Transverse colon (tissue), 4 donors: Measurements from ENCODE around the gene RAD52. TPM values are rescaled to one million over a fixed set of nuclear protein-coding genes. Genes with fewer than 3 reads are reported as not detected.
"Not testable (repeated sequence)": the region's sequence is repeated elsewhere in the genome, so short reads cannot be mapped to it uniquely, and the experiment has no call there.

Experiments
- DNase-seq: peaks from one replicate; pipeline ENCODE4 v3.0.0-alpha.2; 2019
- H3K27ac ChIP-seq, 4 donors: fragments of 200-600 bp; sonication (generic); 2 replicates each; pipeline ENCODE4 v1.5.1; 2016 to 2018; ENCODE audit warnings: inconsistent platforms in 4 of 4
- H3K27me3 ChIP-seq: fragments of 200-600 bp; sonication (generic); 2 replicates; pipeline ENCODE4 v1.5.1; 2017; ENCODE audit warnings: inconsistent platforms
- H3K36me3 ChIP-seq, 4 donors: fragments of 200-600 bp; sonication (generic); 2 replicates each; pipeline ENCODE4 v1.5.1; 2017 to 2019; ENCODE audit warnings: inconsistent platforms in 4 of 4
- H3K4me1 ChIP-seq, 4 donors: fragments of 200-600 bp; sonication (generic); 2 replicates each; pipeline ENCODE4 v1.5.1; 2017 to 2020; ENCODE audit warnings: inconsistent platforms in 4 of 4
- H3K4me3 ChIP-seq, 4 donors: fragments of 200-600 bp; sonication (generic); 1 replicate in 1 of 4; 2 replicates in 3 of 4; pipeline versions ENCODE4 v1.5.1 to v1.6.1; 2017 to 2019; ENCODE audit warnings: inconsistent platforms in 4 of 4
- H3K9me3 ChIP-seq, 2 donors: fragments of 200-600 bp; sonication (generic); 2 replicates each; pipeline ENCODE4 v1.5.1; 2017 to 2019; ENCODE audit warnings: inconsistent platforms in 2 of 2
- EP300 ChIP-seq: sonication (generic); formaldehyde crosslinking; IDR thresholded peaks from one replicate; pipeline ENCODE4 v1.6.1; 2017; ENCODE audit warnings: antibody characterized with exemption, low read depth
- POLR2A ChIP-seq: fragments of 450-650 bp; IDR thresholded peaks from one replicate; pipeline ENCODE4 v1.6.1; 2016; ENCODE audit warnings: antibody characterized with exemption, mild to moderate bottlenecking, moderate library complexity
- POLR2AphosphoS5 ChIP-seq, 3 donors: sonication (generic); formaldehyde crosslinking; IDR thresholded peaks; one replicate each; pipeline ENCODE4 v1.6.1; 2016; ENCODE audit warnings: antibody characterized with exemption in 3 of 3
- WGBS, 2 donors: methylation state at CpG; one replicate each; pipeline ENCODE4 v1.1.5; 2018; ENCODE audit warnings: low coverage in 1 of 2; 5-methylcytosine and 5-hydroxymethylcytosine counted together
- in situ Hi-C, 4 donors: fragments of 200-750 bp; cut with MboI; loops; one replicate each; pipeline versions ENCODE4 v1.15.0 to v1.15.1; 2017; ENCODE audit warnings: low sequenced_read_pairs in 3 of 4, low pct_ligation_motif_present in 1 of 4, low pct_unique_long_range_greater_than_20kb in 1 of 4
- intact Hi-C: fragments of 100-400 bp; cut with DNase I; formaldehyde crosslinking; loops from one replicate; pipeline ENCODE4 v1.15.1; 2023; ENCODE audit warnings: low total_unique reads
- total RNA-seq, 4 donors: library from RNA; depleted of rRNA; stranded (reverse); fragments of >200 nt; gene quantifications; one replicate each; pipeline ENCODE4 v1.1.0, GENCODE V29; 2016
- TF ChIP-seq, protein P1 (sequence below), 5 experiments: fragments of 200-600 bp in 3 of 5; fragments of 450-650 bp in 2 of 5; sonication (generic) in 3 of 5; IDR thresholded peaks; 1 replicate in 2 of 5; 2 replicates in 3 of 5; pipeline ENCODE4 v1.5.1; 2016 to 2017; ENCODE audit warnings: antibody characterized with exemption in 5 of 5, inconsistent platforms in 3 of 5, mild to moderate bottlenecking in 2 of 5, moderate library complexity in 1 of 5

The RAD52 gene
- total RNA-seq, 4 donors from 2014 or later: 12.7 to 84.2 (median 31.4) TPM

DNA sequence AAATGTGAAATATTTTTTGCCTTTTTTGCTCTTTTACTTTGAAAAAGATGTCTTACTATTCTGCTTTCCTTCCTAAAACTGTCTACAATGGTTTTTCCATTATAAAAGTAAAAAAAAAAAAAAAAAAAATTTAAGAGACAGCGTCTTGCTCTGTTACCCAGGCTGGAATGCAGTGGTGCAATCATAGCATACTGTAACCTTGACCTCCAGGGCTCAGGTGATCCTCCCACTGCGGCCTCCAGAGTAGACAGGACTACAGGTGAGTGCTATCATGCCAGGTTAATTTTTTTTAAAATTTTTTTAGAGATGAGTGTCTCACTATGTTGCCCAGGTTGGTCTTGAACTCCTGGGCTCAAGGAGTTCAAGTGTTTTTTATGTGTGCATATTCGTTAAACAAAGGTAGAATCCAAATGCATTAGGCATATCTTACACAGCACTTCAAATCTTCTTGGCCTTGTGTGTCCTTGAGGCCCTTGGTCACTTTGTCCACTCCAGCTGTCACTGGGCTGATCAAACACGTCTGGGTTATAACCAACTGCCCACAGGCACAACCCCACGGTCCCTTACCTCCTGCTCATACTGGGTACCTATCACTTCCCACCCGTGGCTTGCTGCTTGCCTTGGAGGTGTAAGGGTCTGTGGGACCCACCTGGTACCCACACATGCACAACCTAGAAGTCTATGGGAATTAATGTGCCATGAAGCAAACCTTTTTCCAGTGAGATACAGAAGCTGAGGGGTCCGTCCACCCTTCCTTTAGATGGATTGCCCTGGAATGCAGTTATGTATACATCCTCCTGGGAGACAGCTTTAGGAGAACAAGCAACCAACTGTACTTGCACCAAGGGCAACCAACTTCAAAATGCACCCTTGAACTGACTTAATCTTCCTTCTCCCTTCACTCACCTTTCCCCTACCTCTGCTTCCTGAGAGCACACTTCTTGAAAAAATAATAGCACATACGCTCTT lies 12.8 kb downstream of the RAD52 start:
- TF ChIP-seq POLR2A (no peak), EP300 (no peak), POLR2AphosphoS5 (IDR thresholded peaks at IDR 0.05) (no peak)
- TF ChIP-seq, protein P1, sequence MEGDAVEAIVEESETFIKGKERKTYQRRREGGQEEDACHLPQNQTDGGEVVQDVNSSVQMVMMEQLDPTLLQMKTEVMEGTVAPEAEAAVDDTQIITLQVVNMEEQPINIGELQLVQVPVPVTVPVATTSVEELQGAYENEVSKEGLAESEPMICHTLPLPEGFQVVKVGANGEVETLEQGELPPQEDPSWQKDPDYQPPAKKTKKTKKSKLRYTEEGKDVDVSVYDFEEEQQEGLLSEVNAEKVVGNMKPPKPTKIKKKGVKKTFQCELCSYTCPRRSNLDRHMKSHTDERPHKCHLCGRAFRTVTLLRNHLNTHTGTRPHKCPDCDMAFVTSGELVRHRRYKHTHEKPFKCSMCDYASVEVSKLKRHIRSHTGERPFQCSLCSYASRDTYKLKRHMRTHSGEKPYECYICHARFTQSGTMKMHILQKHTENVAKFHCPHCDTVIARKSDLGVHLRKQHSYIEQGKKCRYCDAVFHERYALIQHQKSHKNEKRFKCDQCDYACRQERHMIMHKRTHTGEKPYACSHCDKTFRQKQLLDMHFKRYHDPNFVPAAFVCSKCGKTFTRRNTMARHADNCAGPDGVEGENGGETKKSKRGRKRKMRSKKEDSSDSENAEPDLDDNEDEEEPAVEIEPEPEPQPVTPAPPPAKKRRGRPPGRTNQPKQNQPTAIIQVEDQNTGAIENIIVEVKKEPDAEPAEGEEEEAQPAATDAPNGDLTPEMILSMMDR (IDR thresholded peaks at IDR 0.05): no peak
- in situ Hi-C loops (loop anchor here in 1 of 4 donors (25.0 kb wide), 1 partner anchor 374 kb away; no protein-coding TSS in a partner anchor), intact Hi-C loops (no loop called here)
- H3K27me3 ChIP-seq: no peaks in the 10 kb centered on the region
- no peak for DNase-seq
- H3K36me3 ChIP-seq: peaks cover 0 to 3% (median 0%) of the 10 kb centered on the region in 4 donors
- H3K27ac ChIP-seq: no peak overlapping the region
- WGBS, 2 donors: 87 to 96% methylated on average over 4 to 8 of the region's 8 CpGs
- no peaks in the 10 kb centered on the region for H3K9me3 ChIP-seq
- H3K4me1 ChIP-seq: no peaks in the 10 kb centered on the region
- no peak overlapping the region for H3K4me3 ChIP-seq

DNA sequence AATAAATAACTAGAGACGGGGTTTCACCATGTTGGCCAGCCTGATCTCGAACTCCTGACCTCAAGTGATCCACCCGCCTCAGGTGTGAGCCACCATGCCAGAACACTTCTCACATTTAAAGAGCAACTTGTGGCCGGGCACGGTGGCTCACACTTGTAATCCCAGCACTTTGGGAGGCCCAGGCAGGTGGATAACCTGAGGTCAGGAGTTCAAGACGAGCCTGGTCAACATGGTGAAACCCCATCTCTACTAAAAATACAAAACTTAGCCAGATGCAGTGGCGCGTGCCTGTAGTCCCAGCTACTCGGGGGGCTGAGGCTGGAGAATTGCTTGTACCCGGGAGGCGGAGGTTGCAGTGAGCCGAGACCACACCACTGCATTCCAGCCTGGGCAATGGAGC lies 13.6 kb downstream of the RAD52 start:
- 95 to 97% methylated on average over 10 to 12 of the region's 12 CpGs for WGBS, 2 donors
- DNase-seq, H3K4me3 ChIP-seq, intact Hi-C loops, H3K27me3 ChIP-seq, H3K4me1 ChIP-seq, H3K27ac ChIP-seq, H3K9me3 ChIP-seq: not testable (repeated sequence)
- peaks cover 0 to 11% (median 2%) of the 10 kb centered on the region in 4 donors for H3K36me3 ChIP-seq
- in situ Hi-C loops: loop anchor here in 1 of 4 donors (25.0 kb wide), 1 partner anchor 374 kb away; no protein-coding TSS in a partner anchor

DNA sequence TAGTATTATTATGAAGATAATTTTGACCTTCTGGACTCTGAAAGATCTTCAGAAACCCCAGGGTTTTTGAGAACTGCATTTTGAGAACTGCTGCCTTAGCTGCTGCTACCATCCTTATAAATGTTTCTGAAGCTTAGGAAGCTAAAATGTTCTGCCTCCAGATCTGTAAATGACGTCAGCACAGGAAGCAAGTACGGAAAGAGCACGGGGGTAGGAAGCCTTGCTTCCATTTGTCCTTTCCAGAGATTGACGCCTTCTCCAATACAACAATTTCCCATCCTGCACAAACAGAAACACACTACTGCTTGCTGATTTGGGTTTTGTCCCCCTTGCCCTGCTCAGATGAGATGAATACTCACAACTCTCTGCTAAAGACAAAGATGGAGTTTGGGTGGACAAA lies 17.9 kb downstream of the RAD52 start:
- TF ChIP-seq POLR2AphosphoS5 (IDR thresholded peaks at IDR 0.05) (no peak), EP300 (no peak), POLR2A (no peak)
- TF ChIP-seq, protein P1 (IDR thresholded peaks at IDR 0.05): no peak
- WGBS, 2 donors: 99% methylated on average over 4 of the region's 4 CpGs; no CpG with 5 or more reads in 1 of the 2 donors
- no peak for DNase-seq
- in situ Hi-C loops (loop anchor here in 1 of 4 donors (25.0 kb wide), 1 partner anchor 369 kb away; no protein-coding TSS in a partner anchor), intact Hi-C loops (no loop called here)
- no peaks in the 10 kb centered on the region for H3K4me1 ChIP-seq
- no peak overlapping the region for H3K4me3 ChIP-seq
- no peaks in the 10 kb centered on the region for H3K27me3 ChIP-seq
- H3K27ac ChIP-seq: no peak overlapping the region
- H3K9me3 ChIP-seq: no peaks in the 10 kb centered on the region
- peaks cover 0 to 39% (median 16%) of the 10 kb centered on the region in 4 donors for H3K36me3 ChIP-seq

DNA sequence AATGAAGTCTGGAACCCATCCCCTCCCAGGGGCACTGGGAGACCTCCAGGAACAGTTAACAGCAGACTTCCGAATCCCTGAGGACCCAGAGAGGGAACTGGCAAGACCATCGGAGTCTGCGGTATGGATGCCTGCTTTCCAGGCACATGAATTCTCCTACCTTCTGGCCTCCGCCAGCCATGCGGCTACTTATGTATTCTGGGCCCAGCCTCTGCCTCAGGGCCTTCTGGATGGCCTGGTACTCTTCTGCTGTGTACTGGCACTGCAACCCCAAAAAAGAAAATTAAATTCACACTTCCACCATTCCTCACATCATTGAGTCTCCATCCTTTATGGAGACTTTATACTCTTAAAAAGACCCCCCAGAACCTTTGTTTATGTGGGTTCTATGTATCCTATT lies 18.4 kb downstream of the RAD52 start:
- Histone ChIP-seq H3K27ac (no peak overlapping the region), H3K4me1 (no peaks in the 10 kb centered on the region), H3K27me3 (no peaks in the 10 kb centered on the region), H3K9me3 (no peaks in the 10 kb centered on the region), H3K4me3 (no peak overlapping the region), H3K36me3 (peaks cover 0 to 45% (median 18%) of the 10 kb centered on the region in 4 donors)
- in situ Hi-C loops (loop anchor here in 1 of 4 donors (25.0 kb wide), 1 partner anchor 369 kb away; no protein-coding TSS in a partner anchor), intact Hi-C loops (no loop called here)
- DNase-seq: no peak
- 92 to 93% methylated on average over 3 to 5 of the region's 5 CpGs for WGBS, 2 donors
- TF ChIP-seq POLR2A: no peak
- no peak for TF ChIP-seq EP300
- TF ChIP-seq, protein P1 (IDR thresholded peaks at IDR 0.05): no peak
- no peak for TF ChIP-seq POLR2AphosphoS5 (IDR thresholded peaks at IDR 0.05)
